HEK293 (cell line): ENCODE data around the gene LRRC26.

Experiments used
- CTCF ChIA-PET: fragments of 350-600 bp; formaldehyde crosslinking; extraction: SDS; loops from one replicate; lab custom pipeline; 2021; ENCODE audit warnings: antibody characterized with exemption; lab: Yijun Ruan, JAX
- POLR2A ChIA-PET: fragments of 300-600 bp; formaldehyde crosslinking; extraction: SDS; loops from one replicate; lab custom pipeline; 2020; ENCODE audit warnings: antibody characterized with exemption, inconsistent platforms; lab: Yijun Ruan, JAX
- H3K27ac ChIP-seq: fragments of 200-500 bp; sonication (Bioruptor generic); 2 replicates; pipeline ENCODE4 v1.5.1; 2014; ENCODE audit warnings: low read depth, low read length, control low read depth, inconsistent platforms; ENCODE audit errors: extremely low read depth
- H3K36me3 ChIP-seq, 2 experiments: fragments of 200-500 bp in 1 of 2; sonication (Bioruptor generic) in 1 of 2; 1 replicate in 1 of 2; 2 replicates in 1 of 2; pipeline ENCODE4 v1.5.1; 2014 to 2017; ENCODE audit warnings: inconsistent platforms in 2 of 2, low read length in 2 of 2; ENCODE audit not compliant: control insufficient read depth in 2 of 2, insufficient read depth in 1 of 2
- H3K4me1 ChIP-seq: fragments of 200-500 bp; sonication (Bioruptor generic); 2 replicates; pipeline ENCODE4 v1.5.1; 2014; ENCODE audit warnings: mild to moderate bottlenecking, low read length, inconsistent platforms; ENCODE audit not compliant: control insufficient read depth, insufficient read depth
- H3K4me3 ChIP-seq: 2 replicates; pipeline ENCODE4 v1.5.1; 2011; ENCODE audit warnings: low read depth, mild to moderate bottlenecking, control low read depth, low read length, moderate library complexity
- H3K9me3 ChIP-seq: fragments of 200-500 bp; sonication (Bioruptor generic); 2 replicates; pipeline ENCODE4 v1.5.1; 2014; ENCODE audit warnings: low read depth, low read length, inconsistent platforms; ENCODE audit not compliant: control insufficient read depth, insufficient read depth
- GLIS2 ChIP-seq: fragments of 450-650 bp; formaldehyde crosslinking; IDR thresholded peaks from 2 replicates; pipeline ENCODE4 v1.5.1; 2016; ENCODE audit warnings: missing biosample characterization, missing genetic modification characterization
- OSR2 ChIP-seq: fragments of 450-650 bp; formaldehyde crosslinking; IDR thresholded peaks from 2 replicates; pipeline ENCODE4 v1.5.1; 2016; ENCODE audit warnings: missing biosample characterization, missing genetic modification characterization
- SETDB1 ChIP-seq: IDR thresholded peaks from one replicate; pipeline ENCODE4 v1.6.1; 2017; ENCODE audit warnings: mild to moderate bottlenecking, low read length, moderate library complexity, mixed read lengths; ENCODE audit not compliant: insufficient read length
- SP7 ChIP-seq: fragments of 450-650 bp; formaldehyde crosslinking; IDR thresholded peaks from 2 replicates; pipeline ENCODE4 v1.5.1; 2016; ENCODE audit warnings: missing biosample characterization, missing genetic modification characterization
- ZBTB17 ChIP-seq: fragments of 450-650 bp; formaldehyde crosslinking; IDR thresholded peaks from 2 replicates; pipeline ENCODE4 v1.5.1; 2016; ENCODE audit warnings: missing biosample characterization, missing genetic modification characterization
- ZBTB7A ChIP-seq: fragments of 450-650 bp; formaldehyde crosslinking; IDR thresholded peaks from 2 replicates; pipeline ENCODE4 v1.5.1; 2016; ENCODE audit warnings: low read depth, missing biosample characterization, missing genetic modification characterization
- ZIC2 ChIP-seq: fragments of 450-650 bp; formaldehyde crosslinking; IDR thresholded peaks from 2 replicates; pipeline ENCODE4 v1.5.1; 2016; ENCODE audit warnings: missing biosample characterization, missing genetic modification characterization
- ZNF175 ChIP-seq: fragments of 450-650 bp; formaldehyde crosslinking; IDR thresholded peaks from 2 replicates; pipeline ENCODE4 v1.5.1; 2016; ENCODE audit warnings: missing biosample characterization, missing genetic modification characterization
- ZNF391 ChIP-seq: fragments of 450-650 bp; formaldehyde crosslinking; IDR thresholded peaks from 2 replicates; pipeline ENCODE4 v1.5.1; 2016; ENCODE audit warnings: low read depth, missing biosample characterization, missing genetic modification characterization, borderline replicate concordance
- ZNF433 ChIP-seq: fragments of 450-650 bp; formaldehyde crosslinking; IDR thresholded peaks from 2 replicates; pipeline ENCODE4 v1.5.1; 2016; ENCODE audit warnings: missing biosample characterization, missing genetic modification characterization, low read depth
- ZNF501 ChIP-seq: fragments of 450-650 bp; formaldehyde crosslinking; IDR thresholded peaks from 2 replicates; pipeline ENCODE4 v1.5.1; 2016; ENCODE audit warnings: missing biosample characterization, missing genetic modification characterization
- ZNF521 ChIP-seq: fragments of 450-650 bp; formaldehyde crosslinking; IDR thresholded peaks from 2 replicates; pipeline ENCODE4 v1.5.1; 2017; ENCODE audit warnings: missing biosample characterization, mild to moderate bottlenecking, missing genetic modification characterization
- ZNF530 ChIP-seq: fragments of 450-650 bp; formaldehyde crosslinking; IDR thresholded peaks from 2 replicates; pipeline ENCODE4 v1.5.1; 2016; ENCODE audit warnings: low read depth, missing biosample characterization, missing genetic modification characterization
- ZNF549 ChIP-seq: fragments of 450-650 bp; IDR thresholded peaks from 2 replicates; pipeline ENCODE4 v1.5.1; 2018; ENCODE audit warnings: missing biosample characterization, missing genetic modification characterization, mild to moderate bottlenecking, inconsistent platforms, moderate library complexity
- ZNF558 ChIP-seq: fragments of 450-650 bp; formaldehyde crosslinking; IDR thresholded peaks from 2 replicates; pipeline ENCODE4 v1.5.1; 2016; ENCODE audit warnings: missing biosample characterization, missing genetic modification characterization
- ZNF600 ChIP-seq: fragments of 450-650 bp; formaldehyde crosslinking; IDR thresholded peaks from 2 replicates; pipeline ENCODE4 v1.5.1; 2016; ENCODE audit warnings: missing biosample characterization, missing genetic modification characterization
- ZNF610 ChIP-seq: fragments of 450-650 bp; formaldehyde crosslinking; IDR thresholded peaks from 2 replicates; pipeline ENCODE4 v1.5.1; 2016; ENCODE audit warnings: missing biosample characterization, missing genetic modification characterization, borderline replicate concordance
- ZNF76 ChIP-seq: fragments of 450-650 bp; formaldehyde crosslinking; IDR thresholded peaks from 2 replicates; pipeline ENCODE4; 2016; ENCODE audit warnings: low read depth, missing biosample characterization, missing genetic modification characterization, borderline replicate concordance
- ZNF792 ChIP-seq: fragments of 450-650 bp; formaldehyde crosslinking; IDR thresholded peaks from 2 replicates; pipeline ENCODE4 v1.5.1; 2016; ENCODE audit warnings: missing biosample characterization, missing genetic modification characterization
- TF ChIP-seq, protein P1 (sequence below): fragments of 450-650 bp; formaldehyde crosslinking; IDR thresholded peaks from 2 replicates; pipeline ENCODE4 v1.5.1; 2016; ENCODE audit warnings: missing biosample characterization, missing genetic modification characterization
- TF ChIP-seq, protein P2 (sequence below): fragments of 450-650 bp; formaldehyde crosslinking; IDR thresholded peaks from 2 replicates; pipeline ENCODE4 v1.5.1; 2017; ENCODE audit warnings: missing biosample characterization, mild to moderate bottlenecking, missing genetic modification characterization, moderate library complexity
- TF ChIP-seq, protein P3 (sequence below): fragments of 450-650 bp; formaldehyde crosslinking; IDR thresholded peaks from 2 replicates; pipeline ENCODE4 v1.5.1; 2016; ENCODE audit warnings: missing biosample characterization, missing genetic modification characterization
- TF ChIP-seq, protein P4 (sequence below): fragments of 450-650 bp; formaldehyde crosslinking; IDR thresholded peaks from 2 replicates; pipeline ENCODE4 v1.5.1; 2016; ENCODE audit warnings: missing biosample characterization, missing genetic modification characterization
- TF ChIP-seq, protein P5 (sequence below): fragments of 450-650 bp; formaldehyde crosslinking; IDR thresholded peaks from 2 replicates; pipeline ENCODE4 v1.5.1; 2016; ENCODE audit warnings: missing biosample characterization, missing genetic modification characterization, low read depth
- TF ChIP-seq, protein P6 (sequence below): fragments of 450-650 bp; formaldehyde crosslinking; IDR thresholded peaks from 2 replicates; pipeline ENCODE4; 2016; ENCODE audit warnings: missing biosample characterization, missing genetic modification characterization
- TF ChIP-seq, protein P7 (sequence below): fragments of 450-650 bp; formaldehyde crosslinking; IDR thresholded peaks from 2 replicates; pipeline ENCODE4 v1.5.1; 2017; ENCODE audit warnings: missing biosample characterization, missing genetic modification characterization

Gene LRRC26

DNA sequence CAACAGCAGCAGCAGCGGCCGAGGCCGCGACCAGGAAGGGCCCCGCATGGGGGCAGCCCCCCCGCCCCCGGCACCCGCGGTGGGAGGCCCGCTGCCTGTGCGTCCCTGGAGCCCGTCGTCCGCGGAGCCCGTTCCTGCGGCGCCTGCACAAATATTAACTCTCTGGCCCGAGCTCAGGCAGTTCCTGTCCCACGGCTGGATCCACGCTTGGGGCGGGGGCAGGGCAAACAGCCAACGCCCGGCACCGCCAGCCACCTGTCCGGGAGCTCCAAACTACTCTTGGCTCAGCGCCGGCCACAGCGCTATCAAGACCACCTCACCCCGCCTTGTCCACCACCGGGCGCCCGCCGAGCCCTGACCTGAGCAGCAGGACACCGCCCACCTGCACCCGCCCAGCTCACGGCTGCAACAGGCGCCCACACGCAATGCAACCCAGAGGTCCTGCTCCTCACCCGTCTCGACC is at the start of gene LRRC26 (continued):
- no peak for TF ChIP-seq ZNF391 (tag by site-specific recombination)
- TF ChIP-seq, protein P1, sequence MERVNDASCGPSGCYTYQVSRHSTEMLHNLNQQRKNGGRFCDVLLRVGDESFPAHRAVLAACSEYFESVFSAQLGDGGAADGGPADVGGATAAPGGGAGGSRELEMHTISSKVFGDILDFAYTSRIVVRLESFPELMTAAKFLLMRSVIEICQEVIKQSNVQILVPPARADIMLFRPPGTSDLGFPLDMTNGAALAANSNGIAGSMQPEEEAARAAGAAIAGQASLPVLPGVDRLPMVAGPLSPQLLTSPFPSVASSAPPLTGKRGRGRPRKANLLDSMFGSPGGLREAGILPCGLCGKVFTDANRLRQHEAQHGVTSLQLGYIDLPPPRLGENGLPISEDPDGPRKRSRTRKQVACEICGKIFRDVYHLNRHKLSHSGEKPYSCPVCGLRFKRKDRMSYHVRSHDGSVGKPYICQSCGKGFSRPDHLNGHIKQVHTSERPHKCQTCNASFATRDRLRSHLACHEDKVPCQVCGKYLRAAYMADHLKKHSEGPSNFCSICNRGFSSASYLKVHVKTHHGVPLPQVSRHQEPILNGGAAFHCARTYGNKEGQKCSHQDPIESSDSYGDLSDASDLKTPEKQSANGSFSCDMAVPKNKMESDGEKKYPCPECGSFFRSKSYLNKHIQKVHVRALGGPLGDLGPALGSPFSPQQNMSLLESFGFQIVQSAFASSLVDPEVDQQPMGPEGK: peak; percentile 32; the same call in 1 of the 2 replicates
- no peak for TF ChIP-seq ZNF558 (tag by site-specific recombination)
- no peak for TF ChIP-seq OSR2 (tag by site-specific recombination)
- no peak for TF ChIP-seq SETDB1
- no peak for TF ChIP-seq ZBTB17 (tag by site-specific recombination)
- TF ChIP-seq SP7 (tag by site-specific recombination): peak; percentile 25; the same call in 1 of the 2 replicates
- TF ChIP-seq ZNF433 (tag by site-specific recombination): no peak
- TF ChIP-seq ZNF792: 0 out of 2 replicates have a peak, but pooled peaks have one; percentile 26
- TF ChIP-seq, protein P2, sequence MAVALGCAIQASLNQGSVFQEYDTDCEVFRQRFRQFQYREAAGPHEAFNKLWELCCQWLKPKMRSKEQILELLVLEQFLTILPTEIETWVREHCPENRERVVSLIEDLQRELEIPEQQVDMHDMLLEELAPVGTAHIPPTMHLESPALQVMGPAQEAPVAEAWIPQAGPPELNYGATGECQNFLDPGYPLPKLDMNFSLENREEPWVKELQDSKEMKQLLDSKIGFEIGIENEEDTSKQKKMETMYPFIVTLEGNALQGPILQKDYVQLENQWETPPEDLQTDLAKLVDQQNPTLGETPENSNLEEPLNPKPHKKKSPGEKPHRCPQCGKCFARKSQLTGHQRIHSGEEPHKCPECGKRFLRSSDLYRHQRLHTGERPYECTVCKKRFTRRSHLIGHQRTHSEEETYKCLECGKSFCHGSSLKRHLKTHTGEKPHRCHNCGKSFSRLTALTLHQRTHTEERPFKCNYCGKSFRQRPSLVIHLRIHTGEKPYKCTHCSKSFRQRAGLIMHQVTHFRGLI (tag by site-specific recombination): no peak
- peak; percentile 58; the same call in 1 of the 2 replicates for TF ChIP-seq GLIS2 (tag by site-specific recombination)
- no peak for TF ChIP-seq ZBTB7A (tag by site-specific recombination)
- TF ChIP-seq ZNF530 (tag by site-specific recombination): no peak
- no peak for TF ChIP-seq ZNF76 (tag by site-specific recombination)
- TF ChIP-seq ZNF549 (tag by site-specific recombination): no peak

DNA sequence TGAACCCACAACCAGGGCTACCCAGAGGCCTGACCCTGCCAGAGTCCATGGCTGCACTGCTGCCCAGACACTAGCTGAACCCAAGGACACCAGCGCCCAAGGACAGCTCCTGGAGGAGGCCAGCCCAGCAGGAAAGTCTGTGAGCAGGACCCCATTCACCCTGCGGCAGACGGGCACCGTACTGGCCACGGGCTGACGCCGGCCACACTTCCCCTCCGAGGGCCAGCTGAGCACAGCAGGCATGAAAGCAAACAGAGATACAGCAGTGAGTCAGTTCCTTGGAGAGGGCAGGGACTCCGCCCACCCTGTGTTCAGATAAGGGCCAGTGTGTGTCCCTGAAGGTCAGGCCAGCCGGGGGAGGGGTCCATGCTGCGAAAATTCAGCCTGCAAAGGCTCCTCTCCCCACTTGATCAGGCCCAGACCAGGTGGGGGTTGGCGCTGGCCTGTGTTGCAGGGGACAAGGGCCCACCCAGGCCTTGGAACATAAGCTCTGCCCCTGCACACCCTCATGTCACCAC is 49.0 kb upstream of the LRRC26 start:
- Histone ChIP-seq H3K9me3 (no peaks in the 10 kb centered on the region), H3K27ac (no peak overlapping the region), H3K4me1 (peaks cover 4% of the 10 kb centered on the region), H3K36me3 (peaks cover 0 to 57% of the 10 kb centered on the region in 2 experiments; a peak in 1 of 3 replicates), H3K4me3 (no peak overlapping the region)
- ChIA-PET CTCF (interaction anchor here (0.7 to 1.1 kb wide), 3 partner anchors 8 to 27 kb away, joined by 4 to 5 read pairs (median 4); partner anchors contain the start of gene RNF224), POLR2A (interaction anchor here (0.6 to 17.2 kb wide), 10 partner anchors 10 to 378 kb away, joined by 3 to 304 read pairs (median 6); partner anchors contain the start of genes MAN1B1, NDOR1, TMEM203 and TPRN)
- 0 out of 2 replicates have a peak, but pooled peaks have one; percentile 20 for TF ChIP-seq ZNF600 (tag by site-specific recombination)
- TF ChIP-seq, protein P3, sequence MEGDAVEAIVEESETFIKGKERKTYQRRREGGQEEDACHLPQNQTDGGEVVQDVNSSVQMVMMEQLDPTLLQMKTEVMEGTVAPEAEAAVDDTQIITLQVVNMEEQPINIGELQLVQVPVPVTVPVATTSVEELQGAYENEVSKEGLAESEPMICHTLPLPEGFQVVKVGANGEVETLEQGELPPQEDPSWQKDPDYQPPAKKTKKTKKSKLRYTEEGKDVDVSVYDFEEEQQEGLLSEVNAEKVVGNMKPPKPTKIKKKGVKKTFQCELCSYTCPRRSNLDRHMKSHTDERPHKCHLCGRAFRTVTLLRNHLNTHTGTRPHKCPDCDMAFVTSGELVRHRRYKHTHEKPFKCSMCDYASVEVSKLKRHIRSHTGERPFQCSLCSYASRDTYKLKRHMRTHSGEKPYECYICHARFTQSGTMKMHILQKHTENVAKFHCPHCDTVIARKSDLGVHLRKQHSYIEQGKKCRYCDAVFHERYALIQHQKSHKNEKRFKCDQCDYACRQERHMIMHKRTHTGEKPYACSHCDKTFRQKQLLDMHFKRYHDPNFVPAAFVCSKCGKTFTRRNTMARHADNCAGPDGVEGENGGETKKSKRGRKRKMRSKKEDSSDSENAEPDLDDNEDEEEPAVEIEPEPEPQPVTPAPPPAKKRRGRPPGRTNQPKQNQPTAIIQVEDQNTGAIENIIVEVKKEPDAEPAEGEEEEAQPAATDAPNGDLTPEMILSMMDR (tag by site-specific recombination): no peak
- no peak for TF ChIP-seq ZNF175 (tag by site-specific recombination)
- no peak for TF ChIP-seq ZNF521 (tag by site-specific recombination)
- TF ChIP-seq ZIC2 (tag by site-specific recombination): peak; percentile 98
- TF ChIP-seq, protein P4, sequence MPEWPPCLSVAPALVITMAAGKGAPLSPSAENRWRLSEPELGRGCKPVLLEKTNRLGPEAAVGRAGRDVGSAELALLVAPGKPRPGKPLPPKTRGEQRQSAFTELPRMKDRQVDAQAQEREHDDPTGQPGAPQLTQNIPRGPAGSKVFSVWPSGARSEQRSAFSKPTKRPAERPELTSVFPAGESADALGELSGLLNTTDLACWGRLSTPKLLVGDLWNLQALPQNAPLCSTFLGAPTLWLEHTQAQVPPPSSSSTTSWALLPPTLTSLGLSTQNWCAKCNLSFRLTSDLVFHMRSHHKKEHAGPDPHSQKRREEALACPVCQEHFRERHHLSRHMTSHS: no peak
- TF ChIP-seq, protein P5, sequence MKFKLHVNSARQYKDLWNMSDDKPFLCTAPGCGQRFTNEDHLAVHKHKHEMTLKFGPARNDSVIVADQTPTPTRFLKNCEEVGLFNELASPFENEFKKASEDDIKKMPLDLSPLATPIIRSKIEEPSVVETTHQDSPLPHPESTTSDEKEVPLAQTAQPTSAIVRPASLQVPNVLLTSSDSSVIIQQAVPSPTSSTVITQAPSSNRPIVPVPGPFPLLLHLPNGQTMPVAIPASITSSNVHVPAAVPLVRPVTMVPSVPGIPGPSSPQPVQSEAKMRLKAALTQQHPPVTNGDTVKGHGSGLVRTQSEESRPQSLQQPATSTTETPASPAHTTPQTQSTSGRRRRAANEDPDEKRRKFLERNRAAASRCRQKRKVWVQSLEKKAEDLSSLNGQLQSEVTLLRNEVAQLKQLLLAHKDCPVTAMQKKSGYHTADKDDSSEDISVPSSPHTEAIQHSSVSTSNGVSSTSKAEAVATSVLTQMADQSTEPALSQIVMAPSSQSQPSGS (tag by site-specific recombination): no peak
- TF ChIP-seq ZNF610 (tag by site-specific recombination): no peak
- no peak for TF ChIP-seq ZNF501 (tag by site-specific recombination)
- TF ChIP-seq, protein P6, sequence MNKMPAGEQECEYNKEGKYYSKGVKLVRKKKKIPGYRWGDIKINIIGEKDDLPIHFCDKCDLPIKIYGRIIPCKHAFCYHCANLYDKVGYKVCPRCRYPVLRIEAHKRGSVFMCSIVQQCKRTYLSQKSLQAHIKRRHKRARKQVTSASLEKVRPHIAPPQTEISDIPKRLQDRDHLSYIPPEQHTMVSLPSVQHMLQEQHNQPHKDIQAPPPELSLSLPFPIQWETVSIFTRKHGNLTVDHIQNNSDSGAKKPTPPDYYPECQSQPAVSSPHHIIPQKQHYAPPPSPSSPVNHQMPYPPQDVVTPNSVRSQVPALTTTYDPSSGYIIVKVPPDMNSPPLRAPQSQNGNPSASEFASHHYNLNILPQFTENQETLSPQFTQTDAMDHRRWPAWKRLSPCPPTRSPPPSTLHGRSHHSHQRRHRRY (tag by site-specific recombination): no peak
- TF ChIP-seq, protein P7, sequence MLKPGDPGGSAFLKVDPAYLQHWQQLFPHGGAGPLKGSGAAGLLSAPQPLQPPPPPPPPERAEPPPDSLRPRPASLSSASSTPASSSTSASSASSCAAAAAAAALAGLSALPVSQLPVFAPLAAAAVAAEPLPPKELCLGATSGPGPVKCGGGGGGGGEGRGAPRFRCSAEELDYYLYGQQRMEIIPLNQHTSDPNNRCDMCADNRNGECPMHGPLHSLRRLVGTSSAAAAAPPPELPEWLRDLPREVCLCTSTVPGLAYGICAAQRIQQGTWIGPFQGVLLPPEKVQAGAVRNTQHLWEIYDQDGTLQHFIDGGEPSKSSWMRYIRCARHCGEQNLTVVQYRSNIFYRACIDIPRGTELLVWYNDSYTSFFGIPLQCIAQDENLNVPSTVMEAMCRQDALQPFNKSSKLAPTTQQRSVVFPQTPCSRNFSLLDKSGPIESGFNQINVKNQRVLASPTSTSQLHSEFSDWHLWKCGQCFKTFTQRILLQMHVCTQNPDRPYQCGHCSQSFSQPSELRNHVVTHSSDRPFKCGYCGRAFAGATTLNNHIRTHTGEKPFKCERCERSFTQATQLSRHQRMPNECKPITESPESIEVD (tag by site-specific recombination): no peak
- TF ChIP-seq SETDB1: no peak
